LNCAP (cell line): ENCODE results near the gene MICAL1.

ENCODE experiments used
- CTCF ChIP-seq: fragments of 450-650 bp; IDR thresholded peaks from 2 replicates; pipeline ENCODE4 v1.5.1; 2017; ENCODE audit warnings: mild to moderate bottlenecking

The MICAL1 gene

GRCh38 chr6:109482905-109483734 lies 27.5 kb upstream of the MICAL1 start, which contains the start of gene ZBTB24:
Gene ZBTB24 (minus strand): TSS chr6:109483219. CDS start chr6:109482026, 1,193 bp downstream.
- TF ChIP-seq CTCF: no peak

- TF ChIP-seq CTCF: no peak
Measured at GRCh38 chr6:109480993-109481480, 25.5 kb upstream of the MICAL1 start.

GRCh38 chr6:109478841-109479624 lies 23.5 kb upstream of the MICAL1 start:
- TF ChIP-seq CTCF: no peak

- no peak for TF ChIP-seq CTCF
Measured at GRCh38 chr6:109478222-109478805, 22.7 kb upstream of the MICAL1 start.

- no peak for TF ChIP-seq CTCF
Measured at GRCh38 chr6:109477725-109478124, 22.2 kb upstream of the MICAL1 start.

- TF ChIP-seq CTCF: no peak
Measured at GRCh38 chr6:109477184-109477583, 21.6 kb upstream of the MICAL1 start.

GRCh38 chr6:109475625-109476024 lies 20.1 kb upstream of the MICAL1 start:
- TF ChIP-seq CTCF: no peak
